GM12874 (cell line): ENCODE results near the gene GAK.

Source experiments
- CTCF ChIP-seq: IDR thresholded peaks from 2 replicates; pipeline ENCODE4 v1.5.1; 2011; ENCODE audit warnings: low read depth, mild to moderate bottlenecking, control low read depth, low read length, moderate library complexity; ENCODE audit not compliant: insufficient read depth

GAK gene

GRCh38 chr4:835148-836002 lies 96.7 kb downstream of the GAK start:
- TF ChIP-seq CTCF: no peak

- no peak for TF ChIP-seq CTCF
Measured at GRCh38 chr4:834368-835147, 97.6 kb downstream of the GAK start.

- no peak for TF ChIP-seq CTCF
Measured at GRCh38 chr4:833731-834367, 98.3 kb downstream of the GAK start.

GRCh38 chr4:833156-833555 lies 99.0 kb downstream of the GAK start:
- no peak for TF ChIP-seq CTCF

- no peak for TF ChIP-seq CTCF
Measured at GRCh38 chr4:832536-832935, 99.6 kb downstream of the GAK start.

GRCh38 chr4:832108-832507 lies 100.0 kb downstream of the GAK start:
- TF ChIP-seq CTCF: no peak

GRCh38 chr4:831483-831805 lies 100.7 kb downstream of the GAK start:
- TF ChIP-seq CTCF: no peak
